Keratinocyte (primary cell): ENCODE data around the gene TPPP3. TPM values are rescaled to one million over a fixed set of nuclear protein-coding genes. Genes with fewer than 3 reads are reported as not detected.

ENCODE experiments used
- DNase-seq: peaks from one replicate; pipeline ENCODE4 v3.0.0-alpha.2; 2011; ENCODE audit warnings: low read depth, missing footprints, low spot score
- FAIRE-seq: peaks from 2 replicates; lab custom pipeline; 2011; peaks lifted over from hg19 to GRCh38; lab: Jason Lieb, UNC
- H2AFZ ChIP-seq: 2 replicates; pipeline ENCODE4 v1.6.0; 2012; ENCODE audit warnings: low read length, control low read depth, inconsistent platforms; ENCODE audit not compliant: control insufficient read depth
- H3K27ac ChIP-seq: 2 replicates; pipeline ENCODE4 v1.5.1; 2011; ENCODE audit warnings: low read length; ENCODE audit not compliant: control insufficient read depth, insufficient read depth
- H3K27me3 ChIP-seq: 3 replicates; pipeline ENCODE4 v1.6.0; 2011; ENCODE audit warnings: low read length; ENCODE audit not compliant: control insufficient read depth, insufficient read depth; ENCODE audit errors: extremely low read depth
- H3K36me3 ChIP-seq, 2 experiments: 2 replicates in 1 of 2; 3 replicates in 1 of 2; pipeline ENCODE4 v1.5.1; 2011; ENCODE audit warnings: low read length in 2 of 2, mild to moderate bottlenecking in 1 of 2; ENCODE audit not compliant: control insufficient read depth in 2 of 2, insufficient read depth in 2 of 2; ENCODE audit errors: extremely low read depth in 1 of 2
- H3K4me1 ChIP-seq: 3 replicates; pipeline ENCODE4 v1.5.1; 2011; ENCODE audit warnings: low read length; ENCODE audit not compliant: control insufficient read depth, insufficient read depth; ENCODE audit errors: extremely low read depth
- H3K4me2 ChIP-seq: 3 replicates; pipeline ENCODE4 v1.6.0; 2011; ENCODE audit warnings: low read depth, low read length; ENCODE audit not compliant: control insufficient read depth, insufficient read depth; ENCODE audit errors: extremely low read depth
- H3K4me3 ChIP-seq, 3 experiments: fragments of 200-600 bp in 1 of 3; sonication (generic) in 1 of 3; 2 replicates in 2 of 3; 3 replicates in 1 of 3; pipeline ENCODE4 v1.5.1; 2011 to 2016; ENCODE audit warnings: low read length in 3 of 3, mild to moderate bottlenecking in 3 of 3, control low read depth in 2 of 3, inconsistent platforms in 1 of 3, low read depth in 1 of 3, mixed read lengths in 1 of 3, mixed run types in 1 of 3, moderate library complexity in 1 of 3; ENCODE audit not compliant: control insufficient read depth in 2 of 3, insufficient read depth in 2 of 3; ENCODE audit errors: extremely low read depth in 1 of 3
- H3K79me2 ChIP-seq: 2 replicates; pipeline ENCODE4 v1.6.0; 2012; ENCODE audit warnings: low read length; ENCODE audit not compliant: control insufficient read depth, insufficient read depth
- H3K9ac ChIP-seq: 3 replicates; pipeline ENCODE4 v1.6.0; 2011; ENCODE audit warnings: low read length; ENCODE audit not compliant: control insufficient read depth, insufficient read depth; ENCODE audit errors: extremely low read depth
- H3K9me1 ChIP-seq: 3 replicates; pipeline ENCODE4 v1.6.0; 2011; ENCODE audit warnings: low read length; ENCODE audit not compliant: control insufficient read depth, insufficient read depth; ENCODE audit errors: extremely low read depth
- H3K9me3 ChIP-seq: 2 replicates; pipeline ENCODE4 v1.5.1; 2012; ENCODE audit warnings: low read depth, low read length; ENCODE audit not compliant: control insufficient read depth
- H4K20me1 ChIP-seq: 3 replicates; pipeline ENCODE4 v1.6.0; 2011; ENCODE audit warnings: low read length; ENCODE audit not compliant: control insufficient read depth, insufficient read depth; ENCODE audit errors: extremely low read depth
- CTCF ChIP-seq, 3 experiments: IDR thresholded peaks in 1 of 3; conservative IDR thresholded peaks in 1 of 3; optimal IDR thresholded peaks in 1 of 3; 2 replicates in 2 of 3; 3 replicates in 1 of 3; pipeline versions ENCODE3 to v1.5.1; 2011; ENCODE audit warnings: low read length in 3 of 3, mild to moderate bottlenecking in 3 of 3, moderate library complexity in 2 of 3, control low read depth in 1 of 3, inconsistent platforms in 1 of 3; ENCODE audit not compliant: insufficient read depth in 2 of 3; ENCODE audit errors: extremely low read depth in 1 of 3
- EZH2 ChIP-seq: IDR thresholded peaks from one replicate; pipeline ENCODE4 v1.6.1; 2012; ENCODE audit warnings: inconsistent platforms, mild to moderate bottlenecking, low read length, moderate library complexity
- dilution Hi-C: fragments of 300-500 bp; cut with MboI; formaldehyde crosslinking; loops from one replicate; pipeline ENCODE4 v1.7.0; 2020; ENCODE audit warnings: low sequenced_read_pairs; ENCODE audit not compliant: extremely low pct_ligation_motif_present
- polyA plus RNA-seq, 5 experiments: library from polyadenylated mRNA; depleted of rRNA in 3 of 5; stranded (reverse) in 3 of 5; stranded (forward) in 1 of 5; unstranded in 1 of 5; fragments of >200 nt; gene quantifications; 1 replicate in 1 of 5; 2 replicates in 3 of 5; 3 replicates in 1 of 5; pipeline versions ENCODE4 v1.2.1 to v1.2.3, GENCODE V29; 2011 to 2012; ENCODE audit warnings: missing spikeins in 2 of 5, low read depth in 1 of 5, low replicate concordance in 1 of 5

The TPPP3 gene
- polyA plus RNA-seq, 1 donor (not counting 4 experiments of a cell fraction or from before 2014, with no cell fraction given), result 0.96 TPM

GRCh38 chr16:67388191-67388590 lies 5.1 kb downstream of the TPPP3 start:
- H3K9me3 ChIP-seq, result no peaks in the 10 kb centered on the region
- FAIRE-seq (no peak), DNase-seq (no peak)
- dilution Hi-C loops, result no loop called here
- peaks cover 18% of the 10 kb centered on the region for H3K27me3 ChIP-seq
- no peak overlapping the region for H3K27ac ChIP-seq
- TF ChIP-seq CTCF (optimal IDR thresholded peaks at IDR 0.05 in 1 of 3, IDR thresholded peaks at IDR 0.05 in 1 of 3, conservative IDR thresholded peaks at IDR 0.05 in 1 of 3; ENCODE audit: extremely low read depth in 1 of 3, insufficient read depth in 2 of 3, low read length in 3 of 3), result no peak
- TF ChIP-seq EZH2, result no peak
- no peaks in the 10 kb centered on the region for H3K36me3 ChIP-seq
- no peaks in the 10 kb centered on the region for H3K79me2 ChIP-seq
- H3K9me1 ChIP-seq, result no peaks in the 10 kb centered on the region
- H3K4me1 ChIP-seq, result no peaks in the 10 kb centered on the region
- no peak overlapping the region for H3K4me3 ChIP-seq
- no peaks in the 10 kb centered on the region for H4K20me1 ChIP-seq
- H3K4me2 ChIP-seq, result no peak overlapping the region
- H3K9ac ChIP-seq, result no peak overlapping the region
- no peak overlapping the region for H2AFZ ChIP-seq

GRCh38 chr16:67387479-67388079 lies 5.7 kb downstream of the TPPP3 start:
- peaks cover 14% of the 10 kb centered on the region for H3K27me3 ChIP-seq
- dilution Hi-C loops, result no loop called here
- TF ChIP-seq CTCF (optimal IDR thresholded peaks at IDR 0.05 in 1 of 3, IDR thresholded peaks at IDR 0.05 in 1 of 3, conservative IDR thresholded peaks at IDR 0.05 in 1 of 3; ENCODE audit: extremely low read depth in 1 of 3, insufficient read depth in 2 of 3, low read length in 3 of 3) (no peak), EZH2 (no peak)
- H3K4me2 ChIP-seq, result no peak overlapping the region
- no peaks in the 10 kb centered on the region for H3K36me3 ChIP-seq
- H3K79me2 ChIP-seq, result no peaks in the 10 kb centered on the region
- H3K9me1 ChIP-seq, result no peaks in the 10 kb centered on the region
- H3K4me1 ChIP-seq, result no peaks in the 10 kb centered on the region
- no peak overlapping the region for H3K4me3 ChIP-seq
- H4K20me1 ChIP-seq, result no peaks in the 10 kb centered on the region
- H3K9me3 ChIP-seq, result no peaks in the 10 kb centered on the region
- no peak overlapping the region for H2AFZ ChIP-seq
- no peak overlapping the region for H3K9ac ChIP-seq
- H3K27ac ChIP-seq, result no peak overlapping the region
- FAIRE-seq (no peak), DNase-seq (no peak)
